ENCODE measurements around the gene PPIB.

- TF ChIP-seq POLR2AphosphoS2 (conservative IDR thresholded peaks at IDR 0.05; ENCODE audit: low read length) (no peak), POLR2A (IDR thresholded peaks at IDR 0.05; ENCODE audit: low read length) (no peak)
- TF ChIP-seq, protein P1, sequence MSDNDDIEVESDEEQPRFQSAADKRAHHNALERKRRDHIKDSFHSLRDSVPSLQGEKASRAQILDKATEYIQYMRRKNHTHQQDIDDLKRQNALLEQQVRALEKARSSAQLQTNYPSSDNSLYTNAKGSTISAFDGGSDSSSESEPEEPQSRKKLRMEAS (IDR thresholded peaks at IDR 0.05), result no peak
- TF ChIP-seq, protein P2, sequence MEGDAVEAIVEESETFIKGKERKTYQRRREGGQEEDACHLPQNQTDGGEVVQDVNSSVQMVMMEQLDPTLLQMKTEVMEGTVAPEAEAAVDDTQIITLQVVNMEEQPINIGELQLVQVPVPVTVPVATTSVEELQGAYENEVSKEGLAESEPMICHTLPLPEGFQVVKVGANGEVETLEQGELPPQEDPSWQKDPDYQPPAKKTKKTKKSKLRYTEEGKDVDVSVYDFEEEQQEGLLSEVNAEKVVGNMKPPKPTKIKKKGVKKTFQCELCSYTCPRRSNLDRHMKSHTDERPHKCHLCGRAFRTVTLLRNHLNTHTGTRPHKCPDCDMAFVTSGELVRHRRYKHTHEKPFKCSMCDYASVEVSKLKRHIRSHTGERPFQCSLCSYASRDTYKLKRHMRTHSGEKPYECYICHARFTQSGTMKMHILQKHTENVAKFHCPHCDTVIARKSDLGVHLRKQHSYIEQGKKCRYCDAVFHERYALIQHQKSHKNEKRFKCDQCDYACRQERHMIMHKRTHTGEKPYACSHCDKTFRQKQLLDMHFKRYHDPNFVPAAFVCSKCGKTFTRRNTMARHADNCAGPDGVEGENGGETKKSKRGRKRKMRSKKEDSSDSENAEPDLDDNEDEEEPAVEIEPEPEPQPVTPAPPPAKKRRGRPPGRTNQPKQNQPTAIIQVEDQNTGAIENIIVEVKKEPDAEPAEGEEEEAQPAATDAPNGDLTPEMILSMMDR (IDR thresholded peaks at IDR 0.05), result no peak
Measured at GRCh38 chr15:64132217-64132616, 30.6 kb downstream of the PPIB start.
